Activated CD8-positive, alpha-beta T cell treated with anti-CD3 and anti-CD28 coated beads, Interleukin-2, amount 10 ng/mL, durations not matched to agents 7 days and 5 days (primary cell): ENCODE results near the gene TAF3. TPM values are rescaled to one million over a fixed set of nuclear protein-coding genes. Genes with fewer than 3 reads are reported as not detected.

Experiments
- ATAC-seq: fragments of 150-1000 bp; cut with Tn5 transposase; one replicate; pipeline ENCODE4 v1.10.0; 2021; ENCODE audit warnings: moderate library complexity
- CTCF ChIA-PET: fragments of 350-600 bp; sonication (Branson Sonifier 250); formaldehyde crosslinking; loops from one replicate; lab custom pipeline; 2021; ENCODE audit warnings: antibody characterized with exemption; lab: Charles Lee
- POLR2A ChIA-PET: fragments of 350-600 bp; sonication (Branson Sonifier 250); formaldehyde crosslinking; loops from one replicate; lab custom pipeline; 2021; ENCODE audit warnings: antibody characterized with exemption; lab: Charles Lee
- DNase-seq: peaks from one replicate; pipeline ENCODE4 v3.0.0-alpha.2; 2020
- H3K27ac Mint-ChIP-seq: one replicate; pipeline ENCODE4 v1.8.0; 2021; ENCODE audit warnings: mild to moderate bottlenecking, mixed read lengths
- H3K27me3 Mint-ChIP-seq: one replicate; pipeline ENCODE4 v1.8.0; 2021; ENCODE audit warnings: low read depth, mixed read lengths
- H3K36me3 Mint-ChIP-seq: one replicate; pipeline ENCODE4 v1.8.0; 2021; ENCODE audit warnings: low read depth, mixed read lengths
- H3K4me1 Mint-ChIP-seq: one replicate; pipeline ENCODE4 v1.8.0; 2021; ENCODE audit warnings: low read depth, mixed read lengths
- H3K4me3 Mint-ChIP-seq: one replicate; pipeline ENCODE4 v1.8.0; 2021; ENCODE audit warnings: mild to moderate bottlenecking, mixed read lengths
- H3K9me3 Mint-ChIP-seq: one replicate; pipeline ENCODE4 v1.8.0; 2022; ENCODE audit warnings: mixed read lengths; ENCODE audit not compliant: insufficient read depth
- total RNA-seq, 2 experiments: library from RNA; stranded (reverse); gene quantifications; one replicate each; pipeline ENCODE4 v1.2.3, GENCODE V29; 2021

The TAF3 gene
- total RNA-seq, 2 experiments from 2014 or later = 13.7 to 14.6 TPM

DNA sequence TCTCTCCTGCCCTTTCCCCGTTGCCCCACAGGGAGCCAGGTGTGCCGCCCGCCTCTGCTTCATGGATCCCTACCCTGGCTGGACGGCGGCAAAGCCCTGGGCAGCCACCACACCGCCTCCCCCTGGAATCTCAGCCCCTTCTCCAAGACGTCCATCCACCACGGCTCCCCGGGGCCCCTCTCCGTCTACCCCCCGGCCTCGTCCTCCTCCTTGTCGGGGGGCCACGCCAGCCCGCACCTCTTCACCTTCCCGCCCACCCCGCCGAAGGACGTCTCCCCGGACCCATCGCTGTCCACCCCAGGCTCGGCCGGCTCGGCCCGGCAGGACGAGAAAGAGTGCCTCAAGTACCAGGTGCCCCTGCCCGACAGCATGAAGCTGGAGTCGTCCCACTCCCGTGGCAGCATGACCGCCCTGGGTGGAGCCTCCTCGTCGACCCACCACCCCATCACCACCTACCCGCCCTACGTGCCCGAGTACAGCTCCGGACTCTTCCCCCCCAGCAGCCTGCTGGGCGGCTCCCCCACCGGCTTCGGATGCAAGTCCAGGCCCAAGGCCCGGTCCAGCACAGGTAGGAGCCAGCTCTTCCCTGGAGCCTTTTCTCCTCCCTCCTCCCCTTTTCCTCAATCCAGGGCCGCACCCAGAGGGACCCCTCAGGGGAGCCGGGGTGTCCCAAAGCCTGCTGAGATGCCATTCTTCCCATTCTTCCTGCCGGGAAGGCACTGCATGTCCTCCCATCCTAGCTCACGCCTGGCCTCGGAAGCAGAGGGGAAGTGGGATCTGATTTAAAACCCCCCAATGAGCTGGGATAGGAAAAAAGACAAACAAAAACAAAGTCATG, 240.2 kb downstream of the TAF3 start:
- Mint-ChIP-seq H3K9me3 (no peaks in the 10 kb centered on the region), H3K36me3 (peaks cover 78% of the 10 kb centered on the region), H3K27ac (peak overlapping the region; percentile 98), H3K4me1 (peaks cover 65% of the 10 kb centered on the region), H3K4me3 (peak overlapping the region; percentile 97), H3K27me3 (no peaks in the 10 kb centered on the region)
- ATAC-seq (no peak), DNase-seq (no peak)
- ChIA-PET POLR2A (interaction anchor here (0.5 to 4.3 kb wide), 8 partner anchors 9 to 347 kb away, joined by 3 to 24 read pairs (median 6); no protein-coding TSS in a partner anchor), CTCF (interaction anchor here (1.5 to 1.8 kb wide), 2 partner anchors 273 to 302 kb away, joined by 4 to 8 read pairs; no protein-coding TSS in a partner anchor)

GRCh38 chr10:8059191-8059936, 241.1 kb downstream of the TAF3 start:
- no peak for ATAC-seq
- Mint-ChIP-seq H3K4me1 (peaks cover 72% of the 10 kb centered on the region), H3K27me3 (no peaks in the 10 kb centered on the region), H3K9me3 (no peaks in the 10 kb centered on the region), H3K36me3 (peaks cover 87% of the 10 kb centered on the region), H3K27ac (peak overlapping the region; percentile 97), H3K4me3 (peak overlapping the region; percentile 97)
- ChIA-PET POLR2A (interaction anchor here (0.7 to 4.3 kb wide), 12 partner anchors 8 to 343 kb away, joined by 3 to 24 read pairs (median 5); no protein-coding TSS in a partner anchor), CTCF (interaction anchor here (1.1 to 2.9 kb wide), 5 partner anchors 11 to 413 kb away, joined by 4 to 11 read pairs (median 5); no protein-coding TSS in a partner anchor)
- DNase-seq = peak; percentile 38

- Mint-ChIP-seq H3K36me3 (peaks cover 90% of the 10 kb centered on the region), H3K27ac (peak overlapping the region; percentile 97), H3K4me1 (peaks cover 77% of the 10 kb centered on the region), H3K4me3 (peak overlapping the region; percentile 97), H3K9me3 (no peaks in the 10 kb centered on the region), H3K27me3 (no peaks in the 10 kb centered on the region)
- DNase-seq (peak; percentile 85), ATAC-seq (peak; percentile 50)
- CTCF ChIA-PET = interaction anchor here (0.6 to 2.9 kb wide), 8 partner anchors 10 to 1149 kb away, joined by 4 to 11 read pairs (median 4); no protein-coding TSS in a partner anchor
- POLR2A ChIA-PET = interaction anchor here (0.7 to 4.3 kb wide), 17 partner anchors 9 to 342 kb away, joined by 3 to 24 read pairs (median 4); no protein-coding TSS in a partner anchor
Observed at GRCh38 chr10:8060010-8060703, 241.9 kb downstream of the TAF3 start.

DNA sequence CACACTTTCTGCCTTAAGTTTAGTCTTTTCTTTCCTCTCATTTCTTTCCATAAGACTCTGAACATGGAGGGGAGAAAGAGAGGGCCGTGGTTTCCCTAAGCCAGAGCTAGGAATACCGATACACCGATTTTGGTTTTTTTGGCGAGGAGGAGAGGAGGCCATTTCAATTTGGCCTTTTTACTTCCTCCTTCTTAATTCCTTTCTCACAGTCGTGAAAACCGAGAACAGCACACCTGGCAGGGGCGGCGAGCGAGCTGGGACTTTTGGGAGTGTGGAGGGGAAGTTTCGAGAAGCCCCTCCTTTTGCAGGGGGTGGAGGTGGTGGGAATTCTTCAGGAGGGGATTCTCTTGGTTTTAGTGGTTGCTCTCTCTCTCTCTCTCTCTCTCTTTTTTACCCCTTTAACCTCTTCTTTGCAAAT, 242.4 kb downstream of the TAF3 start:
- peak; percentile 22 for DNase-seq
- Mint-ChIP-seq H3K4me3 (peak overlapping the region; percentile 97), H3K9me3 (no peaks in the 10 kb centered on the region), H3K4me1 (peaks cover 82% of the 10 kb centered on the region), H3K27ac (peak overlapping the region; percentile 97), H3K36me3 (peaks cover 93% of the 10 kb centered on the region), H3K27me3 (no peaks in the 10 kb centered on the region)
- ChIA-PET POLR2A (interaction anchor here (0.6 to 4.3 kb wide), 16 partner anchors 8 to 498 kb away, joined by 3 to 24 read pairs (median 4); no protein-coding TSS in a partner anchor), CTCF (interaction anchor here (0.6 to 2.9 kb wide), 9 partner anchors 8 to 1148 kb away, joined by 3 to 11 read pairs (median 5); no protein-coding TSS in a partner anchor)
- ATAC-seq = no peak

- DNase-seq = peak; percentile 70
- Mint-ChIP-seq H3K4me3 (peak overlapping the region; percentile 97), H3K4me1 (peaks cover 90% of the 10 kb centered on the region), H3K36me3 (peaks cover 96% of the 10 kb centered on the region), H3K27ac (peak overlapping the region; percentile 97), H3K9me3 (no peaks in the 10 kb centered on the region), H3K27me3 (no peaks in the 10 kb centered on the region)
- peak; percentile 34 for ATAC-seq
- ChIA-PET POLR2A (interaction anchor here (0.5 to 4.3 kb wide), 16 partner anchors 9 to 497 kb away, joined by 3 to 24 read pairs (median 4); no protein-coding TSS in a partner anchor), CTCF (interaction anchor here (0.7 to 2.9 kb wide), 6 partner anchors 9 to 1148 kb away, joined by 3 to 11 read pairs (median 5); no protein-coding TSS in a partner anchor)
Observed at GRCh38 chr10:8061274-8062211, 243.2 kb downstream of the TAF3 start.

- Mint-ChIP-seq H3K36me3 (peaks cover 96% of the 10 kb centered on the region), H3K4me3 (peak overlapping the region; percentile 45), H3K27me3 (no peaks in the 10 kb centered on the region), H3K9me3 (no peaks in the 10 kb centered on the region), H3K27ac (peak overlapping the region; percentile 97), H3K4me1 (peaks cover 95% of the 10 kb centered on the region)
- ATAC-seq (no peak), DNase-seq (no peak)
- ChIA-PET POLR2A (interaction anchor here (2.5 kb wide), 1 partner anchor 74 kb away, joined by 11 read pairs; no protein-coding TSS in a partner anchor), CTCF (interaction anchor here (1.1 kb wide), 1 partner anchor 67 kb away, joined by 3 read pairs; no protein-coding TSS in a partner anchor)
Observed at GRCh38 chr10:8063128-8063908, 245.0 kb downstream of the TAF3 start.

DNA sequence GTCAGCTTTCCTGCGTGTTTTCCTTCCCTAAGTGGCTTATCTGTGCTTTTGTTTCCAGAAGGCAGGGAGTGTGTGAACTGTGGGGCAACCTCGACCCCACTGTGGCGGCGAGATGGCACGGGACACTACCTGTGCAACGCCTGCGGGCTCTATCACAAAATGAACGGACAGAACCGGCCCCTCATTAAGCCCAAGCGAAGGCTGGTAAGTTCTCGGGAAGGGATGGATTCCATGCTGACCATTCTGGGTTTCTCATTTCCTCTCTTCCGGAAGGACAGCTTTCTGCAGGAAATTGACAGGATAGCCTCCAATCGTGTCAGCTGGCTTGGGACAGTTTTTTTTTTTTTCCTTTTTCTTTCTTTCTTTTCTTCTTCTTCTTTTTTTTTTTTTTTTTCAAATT, 245.6 kb downstream of the TAF3 start:
- H3K36me3 Mint-ChIP-seq = peaks cover 97% of the 10 kb centered on the region
- ATAC-seq (no peak), DNase-seq (no peak)
- ChIA-PET CTCF (interaction anchor here (1.1 kb wide), 1 partner anchor 66 kb away, joined by 3 read pairs; no protein-coding TSS in a partner anchor), POLR2A (interaction anchor here (1.0 kb wide), 1 partner anchor 8 kb away, joined by 3 read pairs; no protein-coding TSS in a partner anchor)
- H3K27ac Mint-ChIP-seq = peak overlapping the region; percentile 34
- no peaks in the 10 kb centered on the region for H3K27me3 Mint-ChIP-seq
- H3K4me3 Mint-ChIP-seq = no peak overlapping the region
- H3K9me3 Mint-ChIP-seq = no peaks in the 10 kb centered on the region
- H3K4me1 Mint-ChIP-seq = peaks cover 95% of the 10 kb centered on the region

GRCh38 chr10:8064436-8064835, 246.1 kb downstream of the TAF3 start:
- POLR2A ChIA-PET = interaction anchor here (1.0 kb wide), 1 partner anchor 8 kb away, joined by 3 read pairs; no protein-coding TSS in a partner anchor

DNA sequence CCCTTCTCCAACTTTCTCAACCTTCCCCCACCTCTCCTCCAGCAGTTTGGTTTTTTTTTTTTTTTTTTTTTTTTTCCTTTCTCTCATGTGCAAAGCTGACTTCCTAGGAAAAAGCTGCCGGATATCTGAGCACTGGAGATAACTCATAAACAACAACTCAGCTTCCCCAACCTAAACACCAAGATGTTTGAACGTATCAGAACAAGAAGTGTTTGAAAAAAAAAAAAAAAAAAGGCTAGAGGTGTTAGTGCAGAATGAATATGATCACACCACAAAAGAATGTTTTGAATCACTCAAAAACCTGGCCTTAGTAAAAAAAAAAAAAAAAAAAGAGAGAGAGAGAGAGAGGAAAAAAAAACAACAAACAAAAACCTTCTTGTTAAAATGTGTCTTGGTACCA, 247.3 kb downstream of the TAF3 start:
- POLR2A ChIA-PET = interaction anchor here (0.6 kb wide), 1 partner anchor 202 kb away, joined by 3 read pairs; no protein-coding TSS in a partner anchor
- Mint-ChIP-seq H3K9me3 (no peaks in the 10 kb centered on the region), H3K27me3 (no peaks in the 10 kb centered on the region), H3K4me3 (no peak overlapping the region), H3K4me1 (peaks cover 93% of the 10 kb centered on the region), H3K36me3 (peaks cover 97% of the 10 kb centered on the region), H3K27ac (peak overlapping the region; percentile 34)
- CTCF ChIA-PET = interaction anchor here (1.6 kb wide), 1 partner anchor 9 kb away, joined by 8 read pairs; no protein-coding TSS in a partner anchor
- ATAC-seq = no peak
- DNase-seq = no peak

More at GRCh38 chr10:8064436-8064835, 246.1 kb downstream of the TAF3 start:
- H3K27ac Mint-ChIP-seq = no peak overlapping the region
- H3K27me3 Mint-ChIP-seq = no peaks in the 10 kb centered on the region
- H3K9me3 Mint-ChIP-seq = no peaks in the 10 kb centered on the region
- peaks cover 97% of the 10 kb centered on the region for H3K36me3 Mint-ChIP-seq
- no peak overlapping the region for H3K4me3 Mint-ChIP-seq
- DNase-seq (no peak), ATAC-seq (no peak)
- CTCF ChIA-PET = interaction anchor here (1.1 kb wide), 1 partner anchor 66 kb away, joined by 3 read pairs; no protein-coding TSS in a partner anchor
- peaks cover 95% of the 10 kb centered on the region for H3K4me1 Mint-ChIP-seq
